Hepatocyte (in vitro differentiated cells): Measurements from ENCODE around the gene GTF2B. TPM values are rescaled to one million over a fixed set of nuclear protein-coding genes. Genes with fewer than 3 reads are reported as not detected.
"Not testable (repeated sequence)": the region's sequence is repeated elsewhere in the genome, so short reads cannot be mapped to it uniquely, and the experiment has no call there.

ENCODE experiments used
- DNase-seq: peaks from one replicate; pipeline ENCODE4 v3.0.0-alpha.2; 2016; ENCODE audit warnings: low spot score
- H2AFZ ChIP-seq: fragments of 200-600 bp; sonication (generic); 2 replicates; pipeline ENCODE4 v1.6.0; 2016; ENCODE audit warnings: antibody characterized with exemption, mild to moderate bottlenecking
- H3K27ac ChIP-seq: fragments of 200-600 bp; sonication (generic); 2 replicates; pipeline ENCODE4 v1.5.1; 2016; ENCODE audit warnings: mild to moderate bottlenecking
- H3K27me3 ChIP-seq: fragments of 200-600 bp; sonication (generic); 2 replicates; pipeline ENCODE4 v1.6.1; 2016
- H3K36me3 ChIP-seq: fragments of 200-600 bp; sonication (generic); replicated peaks from 2 replicates; pipeline ENCODE4 v1.5.1; 2016; ENCODE audit warnings: low read depth; ENCODE audit not compliant: insufficient read depth
- H3K4me1 ChIP-seq: fragments of 200-600 bp; sonication (generic); 2 replicates; pipeline ENCODE4 v1.5.1; 2016; ENCODE audit warnings: mild to moderate bottlenecking, moderate library complexity; ENCODE audit not compliant: insufficient read depth
- H3K4me2 ChIP-seq: fragments of 200-600 bp; sonication (generic); 2 replicates; pipeline ENCODE4 v1.6.0; 2016
- H3K4me3 ChIP-seq: fragments of 200-600 bp; sonication (generic); 2 replicates; pipeline ENCODE4 v1.5.1; 2016; ENCODE audit warnings: mild to moderate bottlenecking
- H3K79me2 ChIP-seq: fragments of 200-600 bp; sonication (generic); 2 replicates; pipeline ENCODE4 v1.6.0; 2017; ENCODE audit warnings: mild to moderate bottlenecking
- H3K9me2 ChIP-seq: fragments of 200-600 bp; sonication (generic); replicated peaks from 2 replicates; pipeline ENCODE4 v1.6.0; 2017; ENCODE audit warnings: mild to moderate bottlenecking; ENCODE audit not compliant: insufficient read depth
- H3K9me3 ChIP-seq: fragments of 200-600 bp; sonication (generic); 2 replicates; pipeline ENCODE4 v1.5.1; 2016; ENCODE audit warnings: low read depth, mild to moderate bottlenecking
- H4K20me1 ChIP-seq: fragments of 200-600 bp; sonication (generic); 2 replicates; pipeline ENCODE4 v1.6.0; 2016; ENCODE audit warnings: mild to moderate bottlenecking; ENCODE audit not compliant: insufficient read depth, poor library complexity, severe bottlenecking
- CTCF ChIP-seq: fragments of 200-600 bp; sonication (generic); IDR thresholded peaks from 2 replicates; pipeline ENCODE4 v1.5.1; 2016; ENCODE audit warnings: antibody characterized with exemption, mild to moderate bottlenecking; ENCODE audit not compliant: poor library complexity
- EZH2 ChIP-seq: fragments of 200-600 bp; sonication (generic); IDR thresholded peaks from 2 replicates; pipeline ENCODE4 v1.6.1; 2016; ENCODE audit warnings: antibody characterized with exemption, mild to moderate bottlenecking, borderline replicate concordance
- EZH2phosphoT487 ChIP-seq: fragments of 200-600 bp; sonication (generic); IDR thresholded peaks from one replicate; pipeline ENCODE4 v1.6.1; 2018; ENCODE audit warnings: antibody characterized with exemption, mild to moderate bottlenecking, low read depth, moderate library complexity; ENCODE audit not compliant: unreplicated experiment, severe bottlenecking
- WGBS: methylation state at CpG from one replicate; pipeline ENCODE4 v1.1.6; 2016; ENCODE audit warnings: low lambda C conversion rate; ENCODE audit errors: missing lambda C conversion rate; 5-methylcytosine and 5-hydroxymethylcytosine counted together
- polyA plus RNA-seq: library from polyadenylated mRNA; unstranded; fragments of >200 nt; fragmentation: Nextera tagmentation; extraction: Ambion mirVana; gene quantifications from 2 replicates; pipeline ENCODE4 v1.2.1, GENCODE V29; 2016
- total RNA-seq: library from RNA; depleted of rRNA; stranded (reverse); fragments of >200 nt; gene quantifications from 2 replicates; pipeline ENCODE4 v1.2.3, GENCODE V29; 2014

The GTF2B gene
- 52.6 and 58.1 TPM in 2 replicates for total RNA-seq
- 43.1 and 45.0 TPM in 2 replicates for polyA plus RNA-seq

- TF ChIP-seq CTCF (no peak), EZH2 (no peak), EZH2phosphoT487 (no peak)
- DNase-seq = peak; percentile 96
- Histone ChIP-seq H3K9me2 (no peaks in the 10 kb centered on the region), H3K27me3 (no peaks in the 10 kb centered on the region), H3K4me1 (peaks cover 16% of the 10 kb centered on the region), H3K36me3 (no peaks in the 10 kb centered on the region), H3K9me3 (no peaks in the 10 kb centered on the region), H3K4me3 (peak within 1 kb of the TSS; percentile 83), H2AFZ (peak within 1 kb of the TSS; percentile 83), H4K20me1 (peaks cover 26% of the 10 kb centered on the region), H3K4me2 (peak within 1 kb of the TSS; percentile 90), H3K27ac (peak within 1 kb of the TSS; percentile 95), H3K79me2 (peaks cover 45% of the 10 kb centered on the region)
- WGBS = under 1% methylated on average over 47 of the region's 47 CpGs
These were observed at the start of gene GTF2B for GRCh38 chr1:88891318-88891950. GTF2B (minus strand) TSS chr1:88891567; CDS start chr1:88891499, 68 bp downstream.

- H3K9me2 ChIP-seq, H3K4me1 ChIP-seq, H3K27me3 ChIP-seq, DNase-seq, H4K20me1 ChIP-seq, H3K4me3 ChIP-seq, H2AFZ ChIP-seq, H3K36me3 ChIP-seq, H3K9me3 ChIP-seq, H3K27ac ChIP-seq, H3K4me2 ChIP-seq, H3K79me2 ChIP-seq: not testable (repeated sequence)
- 100% methylated on average over 1 of the region's 1 CpG for WGBS
These were observed 47.2 kb upstream of the GTF2B start for GRCh38 chr1:88938528-88938927.

GRCh38 chr1:88936760-88937342 lies 45.5 kb upstream of the GTF2B start:
- no peaks in the 10 kb centered on the region for H4K20me1 ChIP-seq
- no peak overlapping the region for H3K4me2 ChIP-seq
- no peaks in the 10 kb centered on the region for H3K36me3 ChIP-seq
- no peaks in the 10 kb centered on the region for H3K4me1 ChIP-seq
- no peak for DNase-seq
- H3K9me3 ChIP-seq = no peaks in the 10 kb centered on the region
- no peak overlapping the region for H2AFZ ChIP-seq
- no peaks in the 10 kb centered on the region for H3K9me2 ChIP-seq
- H3K27me3 ChIP-seq = no peaks in the 10 kb centered on the region
- 84% methylated on average over 4 of the region's 4 CpGs for WGBS
- no peak overlapping the region for H3K4me3 ChIP-seq
- H3K79me2 ChIP-seq = no peaks in the 10 kb centered on the region
- H3K27ac ChIP-seq = no peak overlapping the region
- TF ChIP-seq EZH2phosphoT487 (no peak), CTCF (no peak), EZH2 (no peak)

GRCh38 chr1:88936223-88936523 lies 44.8 kb upstream of the GTF2B start:
- Histone ChIP-seq H3K4me3 (no peak overlapping the region), H3K9me2 (no peaks in the 10 kb centered on the region), H3K4me2 (no peak overlapping the region), H3K27ac (no peak overlapping the region), H3K36me3 (no peaks in the 10 kb centered on the region), H3K4me1 (no peaks in the 10 kb centered on the region), H2AFZ (no peak overlapping the region), H3K79me2 (no peaks in the 10 kb centered on the region), H3K27me3 (no peaks in the 10 kb centered on the region), H4K20me1 (no peaks in the 10 kb centered on the region), H3K9me3 (no peaks in the 10 kb centered on the region)
- DNase-seq = no peak
- no peak for TF ChIP-seq CTCF
- TF ChIP-seq EZH2phosphoT487 = no peak
- no peak for TF ChIP-seq EZH2
